Vagina (tissue), 2 donors: ENCODE measurements around the gene ADCK2.

Experiments
- POLR2A ChIP-seq, 2 donors: fragments of 450-650 bp; IDR thresholded peaks; one replicate each; pipeline ENCODE4 v1.6.1; 2017; ENCODE audit warnings: antibody characterized with exemption in 2 of 2, mild to moderate bottlenecking in 2 of 2, moderate library complexity in 2 of 2
- TF ChIP-seq, protein P1 (sequence below), 3 experiments: fragments of 450-650 bp in 2 of 3; fragments of 200-600 bp in 1 of 3; sonication (generic) in 1 of 3; IDR thresholded peaks; one replicate each; pipeline ENCODE4 v1.5.1; 2017 to 2019; ENCODE audit warnings: antibody characterized with exemption in 3 of 3, mild to moderate bottlenecking in 2 of 3, moderate library complexity in 2 of 3

DNA sequence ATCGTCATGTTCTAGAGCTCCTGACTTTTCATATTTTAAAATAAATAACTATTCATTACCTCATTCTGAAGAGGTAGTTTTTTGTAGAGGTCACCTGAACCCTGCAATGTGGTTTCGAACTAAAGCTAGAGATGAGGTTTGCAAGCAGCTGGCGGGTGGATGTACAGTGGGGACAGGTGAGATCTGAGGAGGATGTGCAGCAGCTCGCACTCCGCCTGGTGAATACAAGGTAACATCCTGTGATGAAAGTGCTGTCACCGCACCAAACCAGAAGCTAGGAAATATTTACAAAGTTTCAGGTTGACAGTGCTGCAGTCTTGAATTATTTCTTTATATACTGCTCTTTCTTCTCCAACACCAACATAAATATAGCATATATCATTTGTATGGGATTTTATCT is 50.3 kb downstream of the ADCK2 start:
- TF ChIP-seq, protein P1, sequence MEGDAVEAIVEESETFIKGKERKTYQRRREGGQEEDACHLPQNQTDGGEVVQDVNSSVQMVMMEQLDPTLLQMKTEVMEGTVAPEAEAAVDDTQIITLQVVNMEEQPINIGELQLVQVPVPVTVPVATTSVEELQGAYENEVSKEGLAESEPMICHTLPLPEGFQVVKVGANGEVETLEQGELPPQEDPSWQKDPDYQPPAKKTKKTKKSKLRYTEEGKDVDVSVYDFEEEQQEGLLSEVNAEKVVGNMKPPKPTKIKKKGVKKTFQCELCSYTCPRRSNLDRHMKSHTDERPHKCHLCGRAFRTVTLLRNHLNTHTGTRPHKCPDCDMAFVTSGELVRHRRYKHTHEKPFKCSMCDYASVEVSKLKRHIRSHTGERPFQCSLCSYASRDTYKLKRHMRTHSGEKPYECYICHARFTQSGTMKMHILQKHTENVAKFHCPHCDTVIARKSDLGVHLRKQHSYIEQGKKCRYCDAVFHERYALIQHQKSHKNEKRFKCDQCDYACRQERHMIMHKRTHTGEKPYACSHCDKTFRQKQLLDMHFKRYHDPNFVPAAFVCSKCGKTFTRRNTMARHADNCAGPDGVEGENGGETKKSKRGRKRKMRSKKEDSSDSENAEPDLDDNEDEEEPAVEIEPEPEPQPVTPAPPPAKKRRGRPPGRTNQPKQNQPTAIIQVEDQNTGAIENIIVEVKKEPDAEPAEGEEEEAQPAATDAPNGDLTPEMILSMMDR (IDR thresholded peaks at IDR 0.05): no peak
- TF ChIP-seq POLR2A (IDR thresholded peaks at IDR 0.05): no peak
